Endodermal cell (in vitro differentiated cells): ENCODE measurements around the gene KCNMA1. TPM values are rescaled to one million over a fixed set of nuclear protein-coding genes. Genes with fewer than 3 reads are reported as not detected.

ENCODE experiments used
- DNase-seq: peaks from one replicate; pipeline ENCODE4 v3.0.0-alpha.2; 2017
- H3K27ac ChIP-seq: 2 replicates; pipeline ENCODE4 v1.5.1; 2013; ENCODE audit warnings: mild to moderate bottlenecking, low read depth, low read length, moderate library complexity
- H3K27me3 ChIP-seq: 2 replicates; pipeline ENCODE4 v1.6.1; 2013; ENCODE audit warnings: mild to moderate bottlenecking, low read length, moderate library complexity; ENCODE audit not compliant: insufficient read depth, control insufficient read depth, poor library complexity, severe bottlenecking
- H3K36me3 ChIP-seq: 2 replicates; pipeline ENCODE4 v1.7.0; 2013; ENCODE audit warnings: mild to moderate bottlenecking, low read length, moderate library complexity; ENCODE audit not compliant: control insufficient read depth, insufficient read depth
- H3K4me1 ChIP-seq: one replicate; pipeline ENCODE4 v1.7.0; 2013; ENCODE audit warnings: low read length; ENCODE audit not compliant: control insufficient read depth, insufficient read depth
- H3K4me3 ChIP-seq: 2 replicates; pipeline ENCODE4 v1.5.1; 2013; ENCODE audit warnings: mild to moderate bottlenecking, low read length, moderate library complexity
- H3K9ac ChIP-seq: 2 replicates; pipeline ENCODE4 v1.6.1; 2013; ENCODE audit warnings: mild to moderate bottlenecking, low read length, moderate library complexity; ENCODE audit not compliant: poor library complexity, severe bottlenecking; ENCODE audit errors: extremely low read depth
- H3K9me3 ChIP-seq: 2 replicates; pipeline ENCODE4 v1.6.1; 2013; ENCODE audit warnings: mild to moderate bottlenecking, low read length, moderate library complexity; ENCODE audit not compliant: control insufficient read depth
- H3K27ac Mint-ChIP-seq: 2 replicates; pipeline ENCODE4 v1.8.0; 2020; ENCODE audit warnings: mixed read lengths
- H3K27me3 Mint-ChIP-seq: 2 replicates; pipeline ENCODE4 v1.8.0; 2021; ENCODE audit warnings: mild to moderate bottlenecking, mixed read lengths; ENCODE audit not compliant: insufficient read depth
- H3K36me3 Mint-ChIP-seq: 2 replicates; pipeline ENCODE4 v1.8.0; 2020; ENCODE audit warnings: low read depth, mixed read lengths
- H3K4me1 Mint-ChIP-seq: 2 replicates; pipeline ENCODE4 v1.8.0; 2020; ENCODE audit warnings: mixed read lengths
- H3K4me3 Mint-ChIP-seq: 2 replicates; pipeline ENCODE4 v1.8.0; 2020; ENCODE audit warnings: mild to moderate bottlenecking, moderate library complexity, mixed read lengths
- H3K9me3 Mint-ChIP-seq: 2 replicates; pipeline ENCODE4 v1.8.0; 2020; ENCODE audit warnings: mild to moderate bottlenecking, mixed read lengths
- CTCF ChIP-seq: fragments of 200-600 bp; sonication (generic); conservative IDR thresholded peaks from 2 replicates; pipeline ENCODE4 v1.5.0; 2021; ENCODE audit warnings: antibody characterized with exemption, mild to moderate bottlenecking
- WGBS, 2 experiments: methylation state at CpG; one replicate each; pipeline versions ENCODE4 v1.1.5 to v1.1.7; 2013; ENCODE audit warnings: missing lambda C conversion rate in 2 of 2, mixed read lengths in 1 of 2; ENCODE audit not compliant: insufficient coverage in 1 of 2, insufficient read length in 1 of 2; 5-methylcytosine and 5-hydroxymethylcytosine counted together
- total RNA-seq, 2 donors: library from RNA; stranded (reverse); fragmentation: NEBNext Ultra II Directional in 1 of 2; extraction: Animal tissue kit (Norgen Biotek cat#: 25700) in 1 of 2; gene quantifications; 2 replicates in 1 of 2; 3 replicates in 1 of 2; pipeline ENCODE4 v1.2.1, GENCODE V29; 2021

The KCNMA1 gene
- total RNA-seq, 2 donors from 2014 or later, result 0.55 to 1.3 TPM

GRCh38 chr10:77618117-77618516 is 19.5 kb downstream of the KCNMA1 start:
- H3K4me1 Mint-ChIP-seq, result no peaks in the 10 kb centered on the region
- TF ChIP-seq CTCF, result no peak
- H3K4me3 Mint-ChIP-seq, result no peak overlapping the region
- Histone ChIP-seq H3K27me3 (peaks cover 15% of the 10 kb centered on the region), H3K4me1 (peaks cover 3% of the 10 kb centered on the region), H3K9me3 (no peaks in the 10 kb centered on the region), H3K9ac (no peak overlapping the region), H3K4me3 (no peak overlapping the region), H3K36me3 (no peaks in the 10 kb centered on the region), H3K27ac (no peak overlapping the region)
- DNase-seq, result no peak
- H3K36me3 Mint-ChIP-seq, result no peaks in the 10 kb centered on the region
- H3K27me3 Mint-ChIP-seq, result no peaks in the 10 kb centered on the region
- no peaks in the 10 kb centered on the region for H3K9me3 Mint-ChIP-seq
- no peak overlapping the region for H3K27ac Mint-ChIP-seq
- WGBS, 2 experiments, result 83% methylated on average over 2 to 4 of the region's 4 CpGs

- Mint-ChIP-seq H3K27ac (no peak overlapping the region), H3K27me3 (peaks cover 2% of the 10 kb centered on the region), H3K4me1 (no peaks in the 10 kb centered on the region), H3K4me3 (no peak overlapping the region), H3K36me3 (no peaks in the 10 kb centered on the region), H3K9me3 (no peaks in the 10 kb centered on the region)
- peaks cover 5% of the 10 kb centered on the region for H3K4me1 ChIP-seq
- no peak for TF ChIP-seq CTCF
- no peaks in the 10 kb centered on the region for H3K36me3 ChIP-seq
- no peak overlapping the region for H3K4me3 ChIP-seq
- no peak overlapping the region for H3K27ac ChIP-seq
- H3K27me3 ChIP-seq, result peaks cover 19% of the 10 kb centered on the region
- WGBS, 2 experiments, result 94 to 97% methylated on average over 5 of the region's 5 CpGs
- H3K9ac ChIP-seq, result no peak overlapping the region
- DNase-seq, result no peak
- no peaks in the 10 kb centered on the region for H3K9me3 ChIP-seq
Observed at GRCh38 chr10:77616766-77617165, 20.8 kb downstream of the KCNMA1 start.

- Mint-ChIP-seq H3K27ac (no peak overlapping the region), H3K4me3 (no peak overlapping the region), H3K9me3 (no peaks in the 10 kb centered on the region), H3K4me1 (no peaks in the 10 kb centered on the region), H3K27me3 (peaks cover 2% of the 10 kb centered on the region), H3K36me3 (no peaks in the 10 kb centered on the region)
- H3K9ac ChIP-seq, result no peak overlapping the region
- peaks cover 19% of the 10 kb centered on the region for H3K27me3 ChIP-seq
- no peak overlapping the region for H3K27ac ChIP-seq
- 73 to 90% methylated on average over 4 to 6 of the region's 6 CpGs for WGBS, 2 experiments
- no peak for TF ChIP-seq CTCF
- DNase-seq, result no peak
- H3K4me1 ChIP-seq, result peaks cover 5% of the 10 kb centered on the region
- no peaks in the 10 kb centered on the region for H3K36me3 ChIP-seq
- H3K4me3 ChIP-seq, result no peak overlapping the region
- H3K9me3 ChIP-seq, result no peaks in the 10 kb centered on the region
Observed at GRCh38 chr10:77614778-77615625, 22.6 kb downstream of the KCNMA1 start.
